ENCODE results near the gene MSL1.

Gene MSL1

DNA sequence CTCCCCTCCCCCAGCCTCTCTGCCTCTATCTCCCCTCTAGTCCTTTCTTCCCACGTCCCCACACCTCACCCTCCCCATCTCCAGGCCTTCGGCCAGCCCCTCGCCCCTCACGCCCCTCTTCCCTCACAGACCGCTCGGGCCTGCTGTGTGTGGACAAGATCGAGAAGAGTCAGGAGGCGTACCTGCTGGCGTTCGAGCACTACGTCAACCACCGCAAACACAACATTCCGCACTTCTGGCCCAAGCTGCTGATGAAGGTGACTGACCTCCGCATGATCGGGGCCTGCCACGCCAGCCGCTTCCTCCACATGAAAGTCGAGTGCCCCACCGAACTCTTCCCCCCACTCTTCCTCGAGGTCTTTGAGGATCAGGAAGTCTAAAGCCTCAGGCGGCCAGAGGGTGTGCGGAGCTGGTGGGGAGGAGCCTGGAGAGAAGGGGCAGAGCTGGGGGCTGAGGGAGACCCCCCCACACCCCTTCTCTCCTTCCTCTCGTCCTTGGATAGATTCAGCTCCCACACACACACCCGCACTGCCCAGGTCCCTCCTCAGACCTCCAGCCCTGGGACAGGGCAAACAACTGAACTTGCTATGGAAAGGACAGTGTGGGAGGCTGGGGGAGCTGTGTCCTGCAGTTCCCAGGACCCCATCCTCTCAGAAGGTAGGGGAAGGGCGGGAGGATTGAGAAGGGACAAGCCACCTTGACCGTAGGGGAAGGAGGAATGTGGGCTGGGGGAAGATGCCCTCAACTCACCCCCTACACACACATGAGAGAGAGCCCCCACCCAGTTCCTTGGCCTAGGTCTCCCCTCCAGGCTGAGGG lies 32.5 kb upstream of the MSL1 start:
- no peak overlapping the region for H3K4me3 ChIP-seq (ENCODE audit: low read length in 2 of 2)
- no peak overlapping the region for H3K4me2 ChIP-seq (ENCODE audit: insufficient read depth, low read length, poor library complexity, severe bottlenecking)
- H3K9me3 ChIP-seq (replicated peaks in 1 of 2; ENCODE audit: control insufficient read depth in 2 of 2, insufficient read depth in 1 of 2, low read depth in 1 of 2, low read length in 2 of 2) = peaks cover 0 to 6% of the 10 kb centered on the region in 2 donors
- H4K91ac ChIP-seq (ENCODE audit: low read depth, low read length, poor library complexity) = no peak overlapping the region
- H2AFZ ChIP-seq (ENCODE audit: low read length) = no peak overlapping the region
- H2BK120ac ChIP-seq (ENCODE audit: low read depth, low read length) = no peak overlapping the region
- H3K27ac ChIP-seq (replicated peaks; ENCODE audit: low read length) = no peak overlapping the region
- WGBS, 2 donors (ENCODE audit: extremely low coverage in 2 of 2, insufficient read length in 2 of 2, insufficient replicate concordance in 1 of 2) = no CpG with 5 or more reads among the region's 26 CpGs
- H3K36me3 ChIP-seq (replicated peaks in 1 of 2; ENCODE audit: control insufficient read depth in 2 of 2, insufficient read depth in 2 of 2, low read length in 2 of 2) = peaks cover 33 to 58% of the 10 kb centered on the region in 2 donors
- H3K4me1 ChIP-seq (ENCODE audit: control insufficient read depth in 2 of 2, insufficient read depth in 1 of 2, low read depth in 1 of 2, low read length in 2 of 2) = peaks cover 9% of the 10 kb centered on the region in 2 donors
- H3K79me1 ChIP-seq (ENCODE audit: low read depth, low read length) = peaks cover 1% of the 10 kb centered on the region
- no peak overlapping the region for H3K18ac ChIP-seq (ENCODE audit: low read length)
- H3K23ac ChIP-seq (ENCODE audit: low read depth, low read length, poor library complexity) = no peak overlapping the region
- H4K8ac ChIP-seq (ENCODE audit: low read depth, low read length) = no peak overlapping the region
- no peak overlapping the region for H2BK5ac ChIP-seq (ENCODE audit: low read length)
- H2BK12ac ChIP-seq (ENCODE audit: low read length) = no peak overlapping the region
- H3K14ac ChIP-seq (ENCODE audit: low read length) = no peak overlapping the region
- H2AK5ac ChIP-seq (ENCODE audit: low read depth, low read length) = no peak overlapping the region
- H3K27me3 ChIP-seq (ENCODE audit: control insufficient read depth in 3 of 3, insufficient read depth in 3 of 3, low read depth in 1 of 3, low read length in 3 of 3) = no peaks in the 10 kb centered on the region
- no peak overlapping the region for H3K4ac ChIP-seq (ENCODE audit: low read length)
- DNase-seq (ENCODE audit: low spot score) = no peak
- no peak overlapping the region for H3K9ac ChIP-seq (ENCODE audit: low read depth, low read length, poor library complexity)
- no peak overlapping the region for H2BK15ac ChIP-seq (ENCODE audit: low read length)

DNA sequence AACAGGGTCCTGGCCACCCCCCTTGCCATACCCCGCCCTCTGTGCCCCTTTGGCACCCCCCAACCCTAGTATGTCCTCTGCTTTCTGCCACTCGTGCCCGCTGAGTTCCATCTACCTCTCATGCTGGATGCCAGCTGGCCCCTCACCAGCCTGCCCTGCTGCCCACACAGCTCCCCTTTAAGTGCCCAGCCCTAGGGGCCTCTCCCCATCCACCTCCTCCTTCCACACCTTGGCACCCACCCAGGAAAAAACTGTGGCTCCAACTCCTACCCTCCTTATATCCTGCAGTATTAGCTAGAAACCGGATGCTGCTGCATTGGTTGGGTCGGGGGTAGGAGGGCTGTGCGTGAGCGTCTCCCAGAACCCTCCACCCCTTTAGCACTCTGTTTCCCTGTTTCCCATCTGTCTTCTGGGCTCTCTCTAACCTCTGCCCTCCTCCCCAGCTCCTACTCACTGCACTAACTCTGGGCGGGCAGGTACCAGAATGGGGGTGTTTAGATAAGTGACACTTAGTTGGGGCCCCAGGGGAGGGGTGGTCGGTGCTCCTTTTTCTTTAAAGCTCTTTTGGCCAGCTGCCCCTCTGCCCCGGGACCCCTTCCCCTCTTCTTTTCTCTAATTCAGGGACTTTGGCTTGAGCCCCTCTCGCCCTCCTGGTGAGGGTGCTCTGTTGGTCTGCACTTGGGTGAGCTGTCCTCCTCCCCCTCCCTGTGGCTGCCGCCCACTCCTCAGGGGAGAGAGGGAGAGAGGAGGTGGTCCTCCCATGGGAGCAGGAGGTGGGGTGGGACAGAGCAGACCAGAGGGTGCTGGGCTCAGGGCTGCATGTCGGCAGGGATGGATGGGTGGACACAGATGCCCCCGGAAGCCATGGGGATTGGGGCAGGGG lies 31.3 kb upstream of the MSL1 start:
- no peak overlapping the region for H3K14ac ChIP-seq (ENCODE audit: low read length)
- peaks cover 0 to 6% of the 10 kb centered on the region in 2 donors for H3K9me3 ChIP-seq (replicated peaks in 1 of 2; ENCODE audit: control insufficient read depth in 2 of 2, insufficient read depth in 1 of 2, low read depth in 1 of 2, low read length in 2 of 2)
- H3K18ac ChIP-seq (ENCODE audit: low read length) = no peak overlapping the region
- H2AK5ac ChIP-seq (ENCODE audit: low read depth, low read length) = no peak overlapping the region
- H3K4me2 ChIP-seq (ENCODE audit: insufficient read depth, low read length, poor library complexity, severe bottlenecking) = no peak overlapping the region
- H2BK120ac ChIP-seq (ENCODE audit: low read depth, low read length) = no peak overlapping the region
- peaks cover 1% of the 10 kb centered on the region for H3K79me1 ChIP-seq (ENCODE audit: low read depth, low read length)
- no peak overlapping the region for H2BK5ac ChIP-seq (ENCODE audit: low read length)
- no peaks in the 10 kb centered on the region for H3K27me3 ChIP-seq (ENCODE audit: control insufficient read depth in 3 of 3, insufficient read depth in 3 of 3, low read depth in 1 of 3, low read length in 3 of 3)
- no peak for DNase-seq (ENCODE audit: low spot score)
- peaks cover 35 to 53% of the 10 kb centered on the region in 2 donors for H3K36me3 ChIP-seq (replicated peaks in 1 of 2; ENCODE audit: control insufficient read depth in 2 of 2, insufficient read depth in 2 of 2, low read length in 2 of 2)
- peak overlapping the region; percentile 80 for H3K23ac ChIP-seq (ENCODE audit: low read depth, low read length, poor library complexity)
- peaks cover 9% of the 10 kb centered on the region in 2 donors for H3K4me1 ChIP-seq (ENCODE audit: control insufficient read depth in 2 of 2, insufficient read depth in 1 of 2, low read depth in 1 of 2, low read length in 2 of 2)
- H3K27ac ChIP-seq (replicated peaks; ENCODE audit: low read length) = no peak overlapping the region
- peak overlapping the region; percentile 60 for H3K9ac ChIP-seq (ENCODE audit: low read depth, low read length, poor library complexity)
- no peak overlapping the region for H4K91ac ChIP-seq (ENCODE audit: low read depth, low read length, poor library complexity)
- H2BK12ac ChIP-seq (ENCODE audit: low read length) = peak overlapping the region; percentile 84
- H3K4me3 ChIP-seq (ENCODE audit: low read length in 2 of 2) = no peak overlapping the region
- WGBS, 2 donors (ENCODE audit: extremely low coverage in 2 of 2, insufficient read length in 2 of 2, insufficient replicate concordance in 1 of 2) = no CpG with 5 or more reads among the region's 14 CpGs
- H3K4ac ChIP-seq (ENCODE audit: low read length) = no peak overlapping the region
- no peak overlapping the region for H2BK15ac ChIP-seq (ENCODE audit: low read length)
- H2AFZ ChIP-seq (ENCODE audit: low read length) = no peak overlapping the region
- no peak overlapping the region for H4K8ac ChIP-seq (ENCODE audit: low read depth, low read length)

DNA sequence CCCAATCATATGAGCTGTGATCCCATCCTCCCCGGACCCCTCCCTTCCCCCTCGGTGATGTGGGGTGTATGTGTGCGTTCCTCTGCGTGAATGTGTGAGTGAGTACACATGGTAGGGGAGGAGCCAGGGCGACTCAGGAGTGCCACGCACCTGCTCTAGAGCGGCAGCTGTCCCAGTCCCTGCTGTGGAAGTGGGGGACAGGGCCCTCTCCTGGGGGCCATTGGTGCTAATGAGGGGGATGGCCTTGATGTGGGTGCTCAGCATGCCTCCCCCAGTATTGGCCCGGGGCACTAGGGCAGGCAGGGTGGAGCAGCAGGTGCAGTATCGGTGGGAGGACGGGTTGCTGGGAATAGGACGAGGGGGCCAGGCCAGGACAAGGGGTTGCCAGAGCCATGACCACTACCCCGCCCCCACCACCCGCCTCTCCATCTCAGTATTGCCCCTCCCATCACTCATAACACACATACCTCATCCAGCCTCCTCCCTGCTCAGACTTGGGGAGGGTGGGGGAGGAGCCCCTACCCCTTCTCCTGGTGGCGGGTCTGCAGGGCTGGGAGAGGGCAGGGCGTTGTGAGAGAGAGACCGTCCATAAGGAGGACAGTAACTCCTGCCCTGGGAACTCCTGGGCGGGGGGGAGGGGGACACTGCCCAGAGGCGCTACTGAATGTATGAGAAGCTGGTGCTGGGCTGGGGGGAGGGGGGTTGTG lies 29.9 kb upstream of the MSL1 start:
- peaks cover 8 to 9% of the 10 kb centered on the region in 2 donors for H3K4me1 ChIP-seq (ENCODE audit: control insufficient read depth in 2 of 2, insufficient read depth in 1 of 2, low read depth in 1 of 2, low read length in 2 of 2)
- no peak overlapping the region for H2BK120ac ChIP-seq (ENCODE audit: low read depth, low read length)
- no peaks in the 10 kb centered on the region for H3K27me3 ChIP-seq (ENCODE audit: control insufficient read depth in 3 of 3, insufficient read depth in 3 of 3, low read depth in 1 of 3, low read length in 3 of 3)
- DNase-seq (ENCODE audit: low spot score) = no peak
- no peak overlapping the region for H3K4me3 ChIP-seq (ENCODE audit: low read length in 2 of 2)
- no CpG with 5 or more reads among the region's 18 CpGs for WGBS, 2 donors (ENCODE audit: extremely low coverage in 2 of 2, insufficient read length in 2 of 2, insufficient replicate concordance in 1 of 2)
- H3K79me1 ChIP-seq (ENCODE audit: low read depth, low read length) = peaks cover 1% of the 10 kb centered on the region
- H2AK5ac ChIP-seq (ENCODE audit: low read depth, low read length) = peak overlapping the region; percentile 46
- no peak overlapping the region for H4K91ac ChIP-seq (ENCODE audit: low read depth, low read length, poor library complexity)
- H3K4ac ChIP-seq (ENCODE audit: low read length) = no peak overlapping the region
- peak overlapping the region; percentile 64 for H3K18ac ChIP-seq (ENCODE audit: low read length)
- peaks cover 0 to 3% of the 10 kb centered on the region in 2 donors for H3K9me3 ChIP-seq (replicated peaks in 1 of 2; ENCODE audit: control insufficient read depth in 2 of 2, insufficient read depth in 1 of 2, low read depth in 1 of 2, low read length in 2 of 2)
- no peak overlapping the region for H3K27ac ChIP-seq (replicated peaks; ENCODE audit: low read length)
- H2BK12ac ChIP-seq (ENCODE audit: low read length) = no peak overlapping the region
- H2BK15ac ChIP-seq (ENCODE audit: low read length) = peak overlapping the region; percentile 30
- H3K23ac ChIP-seq (ENCODE audit: low read depth, low read length, poor library complexity) = no peak overlapping the region
- H3K14ac ChIP-seq (ENCODE audit: low read length) = no peak overlapping the region
- H3K4me2 ChIP-seq (ENCODE audit: insufficient read depth, low read length, poor library complexity, severe bottlenecking) = no peak overlapping the region
- no peak overlapping the region for H2BK5ac ChIP-seq (ENCODE audit: low read length)
- peaks cover 38 to 55% of the 10 kb centered on the region in 2 donors for H3K36me3 ChIP-seq (replicated peaks in 1 of 2; ENCODE audit: control insufficient read depth in 2 of 2, insufficient read depth in 2 of 2, low read length in 2 of 2)
- no peak overlapping the region for H2AFZ ChIP-seq (ENCODE audit: low read length)
- H3K9ac ChIP-seq (ENCODE audit: low read depth, low read length, poor library complexity) = no peak overlapping the region
- H4K8ac ChIP-seq (ENCODE audit: low read depth, low read length) = no peak overlapping the region

Data from neuronal stem cell (in vitro differentiated cells).